ENCODE data around the gene SATL1.
"Not testable (repeated sequence)": the region's sequence is repeated elsewhere in the genome, so short reads cannot be mapped to it uniquely, and the experiment has no call there.

SATL1 gene

DNA sequence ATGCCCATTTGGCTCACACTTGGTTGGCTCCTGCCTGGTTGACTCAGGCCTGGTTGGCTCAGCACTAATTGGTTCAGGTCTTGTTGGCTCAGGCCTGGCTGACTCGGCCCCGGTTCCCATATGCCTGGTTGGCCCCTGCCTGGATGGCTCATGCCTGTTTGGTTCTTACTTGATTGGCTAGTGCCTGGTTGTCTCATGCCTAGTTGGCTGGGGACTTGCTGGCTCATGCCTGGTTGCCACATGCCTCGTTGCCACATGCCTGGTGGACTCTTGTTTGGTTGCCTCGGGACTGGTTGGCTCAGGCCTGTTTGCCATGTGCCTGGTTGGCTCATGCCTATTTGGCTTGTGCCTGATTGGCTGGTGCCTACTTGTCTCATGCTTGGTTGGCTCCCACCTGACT lies 136.2 kb downstream of the SATL1 start:
- no peak for DNase-seq

DNA sequence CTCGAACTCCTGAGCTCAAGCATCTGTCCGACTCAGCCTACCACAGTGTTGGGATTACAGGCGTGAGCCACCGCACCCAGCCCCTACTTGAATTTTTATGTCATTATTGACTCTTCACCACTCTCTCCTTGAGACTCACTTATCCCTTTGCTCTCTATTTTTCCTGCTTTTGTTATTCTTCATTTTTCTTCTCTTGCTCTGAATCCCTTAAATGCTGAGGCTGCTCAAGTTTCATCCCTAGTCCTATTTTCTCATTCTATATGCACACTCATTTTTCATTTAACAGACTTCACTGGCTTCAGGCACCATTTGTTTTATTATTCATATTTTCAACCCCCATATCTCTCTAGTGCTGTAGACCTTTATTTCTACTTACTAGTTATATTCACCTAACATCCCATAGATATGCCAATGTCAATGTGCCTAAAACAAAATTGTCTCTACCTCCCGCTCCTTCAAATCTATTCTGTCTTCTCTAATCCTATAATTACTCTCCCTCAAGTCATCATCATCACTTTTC lies 154.2 kb downstream of the SATL1 start:
- no peak for DNase-seq

DNA sequence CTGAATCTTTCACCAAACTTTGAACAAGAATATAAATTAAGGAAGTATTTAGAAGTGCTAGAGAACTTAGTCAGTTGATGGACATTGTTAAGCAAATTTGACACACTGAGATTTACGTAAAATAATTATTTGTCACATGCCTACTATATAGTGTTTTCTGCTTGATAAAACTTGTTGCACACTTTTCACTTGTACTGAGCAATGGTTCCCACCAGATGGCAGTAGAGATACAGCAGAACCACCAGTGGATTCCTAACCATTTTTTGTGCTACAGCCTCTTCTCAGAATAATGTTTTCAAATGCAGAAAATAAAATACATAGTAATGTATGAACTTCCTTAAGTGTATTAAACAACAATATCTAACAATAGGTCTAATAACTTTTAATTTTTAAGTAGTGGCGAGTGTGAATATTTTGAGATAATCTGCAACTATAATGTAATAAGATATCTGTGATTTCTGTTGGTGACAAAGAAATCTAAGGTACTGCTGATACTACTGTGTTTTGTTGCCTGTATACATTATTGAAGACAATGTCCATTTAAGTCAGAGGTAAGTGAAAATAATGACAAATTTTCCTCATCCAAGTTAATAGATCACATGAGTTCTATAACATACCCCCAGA lies 158.7 kb downstream of the SATL1 start:
- DNase-seq = peak; percentile 27

DNA sequence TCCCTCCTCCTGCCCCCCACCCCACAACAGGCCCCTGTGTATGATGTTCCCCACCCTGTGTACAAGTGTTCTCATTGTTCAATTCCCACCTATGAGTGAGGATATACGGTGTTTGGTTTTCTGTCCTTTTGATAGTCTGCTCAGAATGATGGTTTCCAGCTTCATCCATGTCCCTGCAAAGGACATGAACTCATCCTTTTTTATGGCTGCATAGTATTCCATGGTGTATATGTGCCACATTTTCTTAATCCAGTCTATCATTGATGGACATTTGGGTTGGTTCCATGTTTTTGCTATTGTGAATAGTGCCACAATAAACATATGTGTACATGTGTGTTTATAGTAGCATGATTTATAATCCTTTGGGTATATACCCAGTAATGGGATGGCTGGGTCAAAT lies 166.3 kb downstream of the SATL1 start:
- not testable (repeated sequence) for DNase-seq

DNA sequence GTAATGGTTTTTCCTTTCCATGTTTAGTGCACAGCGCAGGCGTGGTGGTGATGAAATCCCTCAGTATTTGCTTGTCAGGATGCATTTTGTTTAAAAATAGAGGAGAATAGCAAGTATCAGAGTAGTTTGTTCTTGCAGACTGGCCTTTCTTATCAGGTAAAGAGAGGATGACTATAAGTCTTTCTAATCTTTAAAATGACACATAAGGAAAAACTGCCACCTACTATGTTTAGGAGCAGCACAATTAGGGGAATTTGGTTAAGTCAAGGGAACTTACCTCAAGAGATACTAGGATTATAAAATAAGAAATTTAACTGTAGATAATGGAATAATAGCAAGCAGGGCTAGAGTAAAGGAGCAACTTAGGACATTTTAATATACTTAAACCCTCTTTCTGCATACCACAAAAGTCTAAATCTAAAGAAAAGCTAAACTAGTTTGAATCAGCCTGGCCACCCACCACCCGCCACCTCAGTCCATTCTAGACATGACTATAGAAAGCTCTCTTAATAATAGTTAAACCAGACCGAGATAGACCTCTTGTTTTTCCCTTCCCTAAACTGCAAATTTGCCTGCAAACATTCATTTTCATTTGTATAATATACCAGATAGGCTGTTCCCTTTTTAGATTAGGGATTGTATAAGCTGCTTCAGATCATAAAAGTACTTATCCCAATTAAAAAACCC lies 177.9 kb downstream of the SATL1 start:
- DNase-seq = no peak

DNA sequence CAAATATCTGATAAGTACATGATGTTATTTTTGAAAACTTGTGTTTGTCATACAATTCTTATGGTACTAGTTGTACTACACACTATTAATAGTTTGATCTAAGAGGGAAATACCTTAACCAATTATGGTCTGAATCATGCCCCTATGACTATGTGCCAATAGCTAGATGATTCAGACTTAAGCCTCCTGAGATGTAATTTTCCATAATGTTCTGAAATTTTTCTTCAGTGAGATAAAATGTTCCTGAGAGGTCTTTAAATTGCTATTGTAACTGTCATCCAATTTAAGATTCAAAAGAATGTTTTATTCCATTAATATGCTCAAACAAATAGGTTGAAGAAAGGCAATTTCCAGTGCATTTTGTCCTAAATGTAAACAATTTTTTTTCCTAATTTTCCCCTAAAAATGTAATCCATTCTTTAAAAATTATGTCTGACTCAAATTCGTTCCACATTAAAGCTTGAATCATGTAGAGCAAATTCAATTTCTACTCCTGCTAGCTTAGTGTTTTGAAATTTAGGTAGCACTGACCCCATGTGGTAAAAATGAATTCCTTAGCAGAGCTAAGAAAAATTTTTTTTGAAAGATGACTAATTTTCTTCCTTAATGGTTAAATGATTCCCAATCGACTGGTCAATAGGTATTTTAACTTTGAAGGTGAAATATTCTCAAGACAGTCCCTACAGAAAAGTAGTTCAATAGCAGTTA lies 190.8 kb downstream of the SATL1 start:
- no peak for DNase-seq

DNA sequence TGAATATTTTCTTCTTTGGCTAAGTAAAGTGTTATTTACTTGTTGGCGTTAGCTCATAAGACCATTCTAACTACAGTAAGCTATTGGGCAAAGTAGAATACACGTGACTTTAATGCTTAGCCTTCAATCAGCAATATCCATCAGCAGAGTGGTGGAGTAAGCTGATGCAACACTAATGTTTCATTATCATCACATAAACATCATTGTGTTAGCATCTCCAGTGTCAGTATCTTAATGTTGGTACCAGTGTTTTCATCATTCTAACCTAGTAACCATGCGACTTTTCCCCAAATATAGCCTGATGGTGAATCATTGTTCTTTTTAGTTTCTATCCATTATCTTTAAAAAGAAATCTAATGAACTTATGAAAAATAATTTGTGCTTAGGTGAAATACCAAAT lies 191.4 kb downstream of the SATL1 start:
- no peak for DNase-seq

DNA sequence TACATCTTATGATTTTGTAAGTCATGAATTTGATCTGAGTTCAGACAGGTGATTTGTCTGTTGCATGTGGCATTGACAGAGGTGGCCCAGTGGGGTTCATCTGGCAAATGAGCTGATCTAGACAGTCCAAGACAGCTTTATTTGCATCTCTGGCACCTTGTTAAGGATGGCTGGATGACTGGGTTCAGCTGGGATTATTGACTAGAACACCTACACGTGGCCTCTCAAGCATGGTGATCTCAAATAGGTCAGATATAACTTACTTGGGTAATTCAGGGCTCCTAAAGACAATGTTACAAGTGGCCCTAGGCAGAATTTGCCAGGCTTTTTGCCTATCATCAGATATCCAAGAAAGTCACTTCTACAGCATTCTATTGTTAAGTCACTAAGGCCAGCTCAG lies 192.0 kb downstream of the SATL1 start:
- no peak for DNase-seq

Data from CD4-positive, alpha-beta T cell treated with Interleukin-17A for 1 hour (primary cell).